HepG2 (cell line): ENCODE measurements around the gene SREBF1. TPM values are rescaled to one million over a fixed set of nuclear protein-coding genes. Genes with fewer than 3 reads are reported as not detected.

Source experiments
- ETV5 ChIP-seq: IDR thresholded peaks from 2 replicates; pipeline ENCODE4 v1.6.1; 2018; ENCODE audit warnings: missing biosample characterization, missing genetic modification reagents, inconsistent platforms, borderline replicate concordance
- FOXJ3 ChIP-seq: sonication (generic); formaldehyde crosslinking; IDR thresholded peaks from 2 replicates; pipeline ENCODE4 v1.4.0; 2020; ENCODE audit warnings: missing genetic modification reagents, mild to moderate bottlenecking, borderline replicate concordance
- GABPA ChIP-seq, 2 experiments: IDR thresholded peaks; 2 replicates each; pipeline ENCODE4 v1.6.1; 2011 to 2016; ENCODE audit warnings: low read depth in 2 of 2, low read length in 1 of 2, missing biosample characterization in 1 of 2, missing genetic modification characterization in 1 of 2
- GATAD1 ChIP-seq: IDR thresholded peaks from 2 replicates; pipeline ENCODE4 v1.6.1; 2016; ENCODE audit warnings: missing genetic modification reagents, missing compliant biosample characterization
- HDAC1 ChIP-seq: sonication (generic); formaldehyde crosslinking; IDR thresholded peaks from 2 replicates; pipeline ENCODE4 v1.5.1; 2020; ENCODE audit warnings: mild to moderate bottlenecking, missing genetic modification reagents
- IKZF5 ChIP-seq: IDR thresholded peaks from 2 replicates; pipeline ENCODE4 v1.6.1; 2018; ENCODE audit warnings: missing genetic modification reagents, mild to moderate bottlenecking, missing compliant biosample characterization
- MAFF ChIP-seq: IDR thresholded peaks from 2 replicates; pipeline ENCODE4 v1.6.1; 2011; ENCODE audit warnings: low read depth, low read length, improper control_type of control experiment
- NONO ChIP-seq, 2 experiments: fragments of 450-650 bp in 1 of 2; sonication (generic) in 1 of 2; formaldehyde crosslinking in 1 of 2; IDR thresholded peaks in 1 of 2; conservative IDR thresholded peaks in 1 of 2; 2 replicates each; pipeline versions ENCODE4 v1.6.1 to v1.8.0; 2017 to 2022; ENCODE audit warnings: mild to moderate bottlenecking in 1 of 2, missing genetic modification reagents in 1 of 2, moderate library complexity in 1 of 2
- PHF20 ChIP-seq: sonication (generic); formaldehyde crosslinking; IDR thresholded peaks from 2 replicates; pipeline ENCODE4 v1.5.0; 2020; ENCODE audit warnings: mild to moderate bottlenecking, missing genetic modification reagents
- SOX6 ChIP-seq, 2 experiments: fragments of 450-650 bp in 1 of 2; sonication (generic) in 1 of 2; formaldehyde crosslinking in 1 of 2; IDR thresholded peaks; 2 replicates each; pipeline versions ENCODE4 v1.4.0 to v1.6.1; 2017 to 2020; ENCODE audit warnings: antibody characterized with exemption in 1 of 2, mild to moderate bottlenecking in 1 of 2, missing genetic modification reagents in 1 of 2
- SRF ChIP-seq: IDR thresholded peaks from 2 replicates; pipeline ENCODE4 v1.6.1; 2011; ENCODE audit warnings: mild to moderate bottlenecking, low read depth, low read length, moderate library complexity
- TCF12 ChIP-seq, 2 experiments: fragments of 450-650 bp in 1 of 2; sonication (generic) in 1 of 2; formaldehyde crosslinking in 1 of 2; IDR thresholded peaks; 2 replicates each; pipeline versions ENCODE4 v1.6.1 to v1.8.0; 2017 to 2022; ENCODE audit warnings: antibody characterized with exemption in 1 of 2, mild to moderate bottlenecking in 1 of 2, missing genetic modification reagents in 1 of 2, moderate library complexity in 1 of 2
- ZBTB14 ChIP-seq: sonication (generic); formaldehyde crosslinking; IDR thresholded peaks from 2 replicates; pipeline ENCODE4 v1.4.0; 2020; ENCODE audit warnings: missing genetic modification reagents
- ZNF451 ChIP-seq: sonication (generic); formaldehyde crosslinking; IDR thresholded peaks from 2 replicates; pipeline ENCODE4 v1.5.0; 2020; ENCODE audit warnings: mild to moderate bottlenecking, missing genetic modification reagents
- ZNF546 ChIP-seq: sonication (generic); formaldehyde crosslinking; conservative IDR thresholded peaks from 2 replicates; pipeline ENCODE4 v1.8.1; 2023; ENCODE audit warnings: mild to moderate bottlenecking, missing genetic modification reagents
- ZNF558 ChIP-seq: sonication (generic); formaldehyde crosslinking; IDR thresholded peaks from 2 replicates; pipeline ENCODE4 v1.9.0; 2022; ENCODE audit warnings: mild to moderate bottlenecking, missing genetic modification reagents, borderline replicate concordance
- ZNF569 ChIP-seq: sonication (generic); formaldehyde crosslinking; IDR thresholded peaks from 2 replicates; pipeline ENCODE4 v1.5.0; 2020; ENCODE audit warnings: mild to moderate bottlenecking, missing genetic modification reagents, moderate library complexity, borderline replicate concordance
- ZNF615 ChIP-seq: sonication (generic); formaldehyde crosslinking; IDR thresholded peaks from 2 replicates; pipeline ENCODE4 v1.5.0; 2020; ENCODE audit warnings: mild to moderate bottlenecking, missing genetic modification reagents, borderline replicate concordance
- ZNF7 ChIP-seq: IDR thresholded peaks from 2 replicates; pipeline ENCODE4 v1.6.1; 2016; ENCODE audit warnings: missing biosample characterization, missing genetic modification reagents
- polyA plus RNA-seq, 8 experiments: library from polyadenylated mRNA; depleted of rRNA in 3 of 8; stranded (reverse) in 7 of 8; unstranded in 1 of 8; fragments of >200 nt; fragmentation: Illumina TruSeq in 4 of 8; extraction: Trizol in 4 of 8; gene quantifications; 2 replicates each; pipeline versions ENCODE4 v1.2.1 to v1.2.3, GENCODE V29; 2011 to 2016; ENCODE audit warnings: low read depth in 4 of 8, missing spikeins in 1 of 8, mixed read lengths in 1 of 8; ENCODE audit not compliant: insufficient read depth in 1 of 8
- total RNA-seq, 5 experiments: library from RNA; depleted of rRNA; stranded (reverse); fragments of >200 nt; fragmentation: Illumina TruSeq; extraction: Trizol; gene quantifications; 2 replicates each; pipeline ENCODE4 v1.2.3, GENCODE V29; 2016; ENCODE audit warnings: low read depth in 1 of 5
- TF ChIP-seq, protein P1 (sequence below): sonication (generic); formaldehyde crosslinking; IDR thresholded peaks from 2 replicates; pipeline ENCODE4 v1.4.0; 2020; ENCODE audit warnings: missing genetic modification reagents
- TF ChIP-seq, protein P2 (sequence below): sonication (generic); formaldehyde crosslinking; IDR thresholded peaks from 2 replicates; pipeline ENCODE4 v1.8.0; 2022; ENCODE audit warnings: missing genetic modification reagents, mild to moderate bottlenecking, moderate library complexity, borderline replicate concordance

SREBF1 gene
- total and polyA plus RNA-seq, 2 of the 13 experiments (the other 11 are each of a cell fraction or from before 2014, with no cell fraction given) = 34.3 to 38.0 TPM

- TF ChIP-seq IKZF5 (no peak; the same call in 1 of the 2 replicates), ZNF546 (peak; percentile 10; the same call in 1 of the 2 replicates), FOXJ3 (CRISPR knock-in tag) (no peak), GATAD1 (CRISPR knock-in tag) (no peak), TCF12 (IDR thresholded peaks at IDR 0.05) (no peak), TCF12 (CRISPR knock-in tag; IDR thresholded peaks at IDR 0.05) (0 out of 2 replicates have a peak, but pooled peaks have one; percentile 12), ZNF569 (CRISPR knock-in tag) (no peak), ZNF7 (CRISPR knock-in tag) (peak; percentile 26; the same call in 1 of the 2 replicates), ZNF558 (CRISPR knock-in tag) (no peak), ETV5 (CRISPR knock-in tag) (peak; percentile 40; the same call in 1 of the 2 replicates), ZNF451 (CRISPR knock-in tag) (no peak), MAFF (no peak), NONO (IDR thresholded peaks at IDR 0.05) (no peak), NONO (CRISPR knock-in tag; conservative IDR thresholded peaks at IDR 0.05) (0 out of 2 replicates have a peak, but pooled peaks have one; percentile 4), PHF20 (CRISPR knock-in tag) (no peak), ZNF615 (no peak), ZBTB14 (CRISPR knock-in tag) (no peak), SOX6 (IDR thresholded peaks at IDR 0.05) (no peak), SOX6 (CRISPR knock-in tag; IDR thresholded peaks at IDR 0.05) (peak; percentile 19; the same call in 1 of the 2 replicates), SRF (no peak), GABPA (IDR thresholded peaks at IDR 0.05; ENCODE audit: low read depth, low read length) (no peak), GABPA (CRISPR knock-in tag; IDR thresholded peaks at IDR 0.05; ENCODE audit: low read depth) (0 out of 2 replicates have a peak, but pooled peaks have one; percentile 36), HDAC1 (peak; percentile 20; the same call in 1 of the 2 replicates)
- TF ChIP-seq, protein P1, sequence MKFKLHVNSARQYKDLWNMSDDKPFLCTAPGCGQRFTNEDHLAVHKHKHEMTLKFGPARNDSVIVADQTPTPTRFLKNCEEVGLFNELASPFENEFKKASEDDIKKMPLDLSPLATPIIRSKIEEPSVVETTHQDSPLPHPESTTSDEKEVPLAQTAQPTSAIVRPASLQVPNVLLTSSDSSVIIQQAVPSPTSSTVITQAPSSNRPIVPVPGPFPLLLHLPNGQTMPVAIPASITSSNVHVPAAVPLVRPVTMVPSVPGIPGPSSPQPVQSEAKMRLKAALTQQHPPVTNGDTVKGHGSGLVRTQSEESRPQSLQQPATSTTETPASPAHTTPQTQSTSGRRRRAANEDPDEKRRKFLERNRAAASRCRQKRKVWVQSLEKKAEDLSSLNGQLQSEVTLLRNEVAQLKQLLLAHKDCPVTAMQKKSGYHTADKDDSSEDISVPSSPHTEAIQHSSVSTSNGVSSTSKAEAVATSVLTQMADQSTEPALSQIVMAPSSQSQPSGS (CRISPR knock-in tag) = no peak; the same call in 1 of the 2 replicates
- TF ChIP-seq, protein P2, sequence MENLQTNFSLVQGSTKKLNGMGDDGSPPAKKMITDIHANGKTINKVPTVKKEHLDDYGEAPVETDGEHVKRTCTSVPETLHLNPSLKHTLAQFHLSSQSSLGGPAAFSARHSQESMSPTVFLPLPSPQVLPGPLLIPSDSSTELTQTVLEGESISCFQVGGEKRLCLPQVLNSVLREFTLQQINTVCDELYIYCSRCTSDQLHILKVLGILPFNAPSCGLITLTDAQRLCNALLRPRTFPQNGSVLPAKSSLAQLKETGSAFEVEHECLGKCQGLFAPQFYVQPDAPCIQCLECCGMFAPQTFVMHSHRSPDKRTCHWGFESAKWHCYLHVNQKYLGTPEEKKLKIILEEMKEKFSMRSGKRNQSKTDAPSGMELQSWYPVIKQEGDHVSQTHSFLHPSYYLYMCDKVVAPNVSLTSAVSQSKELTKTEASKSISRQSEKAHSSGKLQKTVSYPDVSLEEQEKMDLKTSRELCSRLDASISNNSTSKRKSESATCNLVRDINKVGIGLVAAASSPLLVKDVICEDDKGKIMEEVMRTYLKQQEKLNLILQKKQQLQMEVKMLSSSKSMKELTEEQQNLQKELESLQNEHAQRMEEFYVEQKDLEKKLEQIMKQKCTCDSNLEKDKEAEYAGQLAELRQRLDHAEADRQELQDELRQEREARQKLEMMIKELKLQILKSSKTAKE (CRISPR knock-in tag) = no peak
These were observed 1.5 kb upstream of the SREBF1 start (continued) for GRCh38 chr17:17837966-17838962.
